HL-60/S4 treated with phorbol 12-myristate 13-acetate at 8.2 ng/mL for 4 days and 3 days (cell line): ENCODE measurements around the gene ADARB2.

Source experiments
- in situ Hi-C: fragments of 300-500 bp; cut with MboI; formaldehyde crosslinking; loops from 2 replicates; pipeline ENCODE4 v1.15.0; 2022; ENCODE audit warnings: low sequenced_read_pairs

The ADARB2 gene

DNA sequence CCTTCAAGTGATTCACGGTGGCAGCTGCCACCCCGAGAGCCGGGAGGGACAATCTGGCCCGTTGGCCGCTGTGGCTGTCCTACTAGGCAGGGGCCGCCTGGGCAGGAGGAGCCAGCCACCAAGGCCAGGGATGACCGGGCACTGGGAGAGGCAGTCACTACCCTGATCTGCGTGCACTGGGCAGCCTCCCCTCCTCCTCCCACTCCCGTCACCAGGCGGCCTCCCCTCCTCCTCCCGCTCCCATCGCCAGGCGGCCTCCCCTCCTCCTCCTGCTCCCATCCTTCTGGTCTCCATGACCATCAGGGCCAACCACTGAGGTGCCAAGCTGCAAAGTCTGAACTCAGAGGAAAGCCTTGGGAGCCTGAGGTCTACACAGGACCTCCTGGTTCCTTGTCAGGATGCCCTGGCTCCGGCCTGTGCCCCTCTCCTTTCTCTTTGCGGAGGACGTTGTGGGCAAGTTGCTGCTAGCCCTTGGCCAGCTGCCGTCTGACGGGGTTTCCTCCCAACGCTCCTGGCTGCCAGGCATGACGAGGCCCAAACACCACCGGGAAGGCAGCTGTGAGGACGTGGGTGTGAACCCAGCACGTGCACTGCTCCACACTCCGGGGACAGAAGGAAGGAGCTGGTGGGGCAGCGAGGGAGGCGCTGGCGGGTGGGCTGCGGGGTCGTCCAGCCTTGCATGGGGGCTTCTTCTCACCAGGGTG, 550.0 kb downstream of the ADARB2 start:
- in situ Hi-C loops = no loop called here

- in situ Hi-C loops = no loop called here
Observed at GRCh38 chr10:1186683-1186990, 550.7 kb downstream of the ADARB2 start.

DNA sequence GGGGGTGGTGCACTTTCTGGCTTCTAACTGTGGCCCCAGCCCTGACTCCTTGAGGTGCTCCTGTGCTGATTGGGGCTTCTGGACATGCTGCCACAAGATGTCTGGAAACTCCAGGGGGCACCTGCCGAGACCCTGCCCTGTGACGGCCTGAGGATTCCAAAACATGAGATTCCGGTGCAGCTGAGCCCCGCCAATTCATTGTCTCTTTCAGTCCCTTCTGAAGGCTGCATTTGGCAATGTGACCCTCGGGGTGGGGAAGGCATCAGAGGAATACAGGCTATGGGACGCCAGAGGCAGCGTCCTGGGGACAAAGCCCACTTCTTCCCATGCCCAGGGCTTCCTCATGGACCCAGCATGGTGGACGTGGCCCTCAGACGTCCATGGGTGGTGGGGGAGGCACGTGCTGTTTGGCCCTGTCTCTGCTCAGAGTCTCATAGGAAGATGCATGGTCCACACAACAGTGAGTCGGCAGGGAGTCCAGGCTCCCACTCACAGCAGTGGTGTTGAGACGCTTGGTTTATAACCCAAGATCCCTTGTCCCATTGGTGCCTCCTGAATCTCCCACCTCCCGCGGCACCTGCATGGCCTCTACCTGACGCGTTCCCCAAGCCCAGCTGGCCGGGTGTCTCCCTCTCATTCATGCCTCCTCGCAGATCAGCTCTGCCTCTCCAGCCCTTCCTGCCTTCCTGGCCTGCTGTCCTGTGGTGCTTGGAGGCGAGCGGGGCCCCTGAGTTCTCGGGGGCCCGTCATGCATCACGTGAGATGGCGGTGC, 551.2 kb downstream of the ADARB2 start:
- in situ Hi-C loops = no loop called here

DNA sequence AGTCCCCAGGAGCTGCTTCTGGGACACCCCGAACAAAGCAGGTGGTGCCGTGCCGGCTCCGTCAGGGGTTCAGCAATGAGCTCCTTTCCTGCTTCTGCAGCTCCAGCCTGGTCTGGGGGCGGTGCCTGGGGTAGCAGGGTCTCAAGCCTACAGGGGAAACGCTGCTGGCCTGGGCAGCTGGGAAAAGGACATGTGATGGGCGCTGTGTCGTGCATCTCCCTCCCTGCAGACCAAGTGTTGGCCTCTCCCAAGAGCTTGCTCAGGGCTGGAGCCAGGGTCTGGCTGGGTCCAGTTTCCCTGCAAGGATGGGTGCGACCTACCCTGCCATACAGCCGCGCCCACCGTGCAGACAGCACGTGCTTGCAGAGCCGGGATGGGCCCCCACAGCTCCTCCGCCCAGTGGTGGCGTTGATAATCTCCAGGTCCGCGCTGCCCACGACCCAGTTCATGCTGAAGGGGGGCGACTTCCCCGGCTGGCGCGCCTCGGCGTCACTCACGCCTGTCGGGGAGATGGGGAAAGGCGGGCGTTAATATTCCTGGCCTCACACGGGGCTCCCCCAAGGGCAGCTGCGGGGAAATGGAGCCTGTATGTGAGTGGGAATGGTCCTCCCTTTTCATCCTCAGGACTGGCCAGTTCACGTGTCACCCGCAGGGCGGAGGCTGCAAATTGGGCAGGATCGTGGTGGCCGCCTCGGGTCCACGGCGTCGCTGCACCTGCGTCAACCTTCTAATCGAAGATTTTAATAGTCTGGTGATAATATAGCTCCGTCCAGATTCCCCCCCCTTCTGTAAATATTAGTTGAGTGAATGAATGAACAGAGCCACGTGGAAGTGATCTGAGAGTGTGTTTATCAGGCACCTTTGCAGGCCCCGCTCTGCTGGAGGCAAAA, 552.5 kb downstream of the ADARB2 start:
- in situ Hi-C loops = no loop called here

- in situ Hi-C loops = no loop called here
Observed at GRCh38 chr10:1183701-1184100, 553.6 kb downstream of the ADARB2 start.

GRCh38 chr10:1183033-1183396, 554.3 kb downstream of the ADARB2 start:
- in situ Hi-C loops = no loop called here

- in situ Hi-C loops = no loop called here
Observed at GRCh38 chr10:1182280-1183032, 554.9 kb downstream of the ADARB2 start.

- in situ Hi-C loops = no loop called here
Observed at GRCh38 chr10:1180836-1181235, 556.5 kb downstream of the ADARB2 start.

DNA sequence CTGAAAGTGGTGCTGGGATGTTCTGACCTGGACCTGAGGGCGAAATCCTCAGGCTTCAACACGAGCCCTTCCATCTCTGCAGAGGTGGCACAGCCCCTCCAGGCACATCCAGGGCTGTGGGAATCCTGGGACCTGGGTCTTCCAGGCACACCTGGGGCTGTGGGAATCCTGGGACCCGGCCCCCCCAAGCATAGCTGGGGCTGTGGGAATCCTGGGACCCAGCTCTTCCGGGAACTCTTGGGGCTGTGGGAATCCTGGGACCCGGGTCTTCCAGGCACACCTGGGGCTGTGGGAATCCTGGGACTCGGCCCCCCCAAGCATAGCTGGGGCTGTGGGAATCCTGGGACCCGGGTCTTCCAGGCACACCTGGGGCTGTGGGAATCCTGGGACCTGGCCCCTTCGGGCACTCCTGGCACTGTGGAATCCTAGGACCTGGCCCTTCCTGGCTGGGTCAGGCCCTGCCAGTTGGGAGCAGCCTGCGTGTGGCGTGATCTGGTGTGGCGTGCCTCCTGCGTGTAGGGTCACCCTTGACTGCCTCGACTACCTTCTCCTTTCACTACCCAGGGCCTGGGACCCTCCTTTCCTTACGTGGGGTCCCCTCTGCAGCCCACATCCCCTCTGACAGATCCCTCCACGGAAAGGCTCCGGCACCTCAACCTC, 557.1 kb downstream of the ADARB2 start:
- in situ Hi-C loops = no loop called here

- in situ Hi-C loops = no loop called here
Observed at GRCh38 chr10:1179346-1180070, 557.8 kb downstream of the ADARB2 start.

GRCh38 chr10:1178506-1178905, 558.8 kb downstream of the ADARB2 start:
- in situ Hi-C loops = no loop called here

- in situ Hi-C loops = no loop called here
Observed at GRCh38 chr10:1177936-1178335, 559.4 kb downstream of the ADARB2 start.

DNA sequence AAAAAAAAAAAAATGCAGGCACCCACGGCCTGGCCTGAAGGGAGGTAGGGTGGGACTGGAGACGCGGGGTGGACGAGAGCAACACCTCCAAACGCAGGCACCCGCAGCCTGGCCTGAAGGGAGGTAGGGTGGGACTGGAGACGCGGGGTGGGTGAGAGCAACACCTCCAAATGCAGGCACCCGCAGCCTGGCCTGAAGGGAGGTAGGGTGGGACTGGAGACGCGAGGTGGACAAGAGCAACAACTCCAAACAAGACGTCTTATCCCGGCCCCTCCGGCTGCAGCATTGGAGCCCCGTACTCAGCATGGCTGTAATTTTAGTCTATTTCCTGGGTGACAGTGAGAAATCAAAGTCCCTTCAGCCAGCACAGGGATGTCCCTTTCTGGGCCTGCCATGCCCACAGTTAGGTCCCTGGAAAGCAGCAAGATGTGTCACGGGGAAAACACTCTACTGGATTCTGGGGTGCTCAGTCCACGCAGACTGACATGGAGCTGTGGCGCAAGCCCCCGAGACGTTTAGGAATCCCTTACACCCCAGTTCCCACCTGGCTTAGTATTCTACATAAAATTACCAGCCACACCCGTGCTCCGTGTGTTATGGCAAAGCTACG, 561.3 kb downstream of the ADARB2 start:
- in situ Hi-C loops = no loop called here

DNA sequence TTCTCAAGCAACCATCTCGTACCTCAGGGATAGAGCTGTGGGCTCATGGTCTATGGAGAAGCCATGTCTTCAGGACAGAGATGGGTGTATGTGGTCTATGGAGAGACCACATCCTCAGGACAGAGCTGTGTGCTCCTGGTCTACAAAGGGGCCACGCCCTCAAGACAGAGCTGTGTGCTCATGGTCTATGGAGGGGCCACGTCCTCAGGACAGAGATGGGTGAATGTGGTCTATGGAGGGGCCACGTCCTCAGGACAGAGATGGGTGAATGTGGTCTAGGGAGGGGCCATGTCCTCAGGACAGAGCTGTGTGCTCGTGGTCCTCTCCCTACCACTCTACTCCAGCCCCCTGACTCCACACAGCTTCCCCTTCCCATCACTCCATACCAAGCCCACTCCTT, 563.3 kb downstream of the ADARB2 start:
- in situ Hi-C loops = no loop called here

DNA sequence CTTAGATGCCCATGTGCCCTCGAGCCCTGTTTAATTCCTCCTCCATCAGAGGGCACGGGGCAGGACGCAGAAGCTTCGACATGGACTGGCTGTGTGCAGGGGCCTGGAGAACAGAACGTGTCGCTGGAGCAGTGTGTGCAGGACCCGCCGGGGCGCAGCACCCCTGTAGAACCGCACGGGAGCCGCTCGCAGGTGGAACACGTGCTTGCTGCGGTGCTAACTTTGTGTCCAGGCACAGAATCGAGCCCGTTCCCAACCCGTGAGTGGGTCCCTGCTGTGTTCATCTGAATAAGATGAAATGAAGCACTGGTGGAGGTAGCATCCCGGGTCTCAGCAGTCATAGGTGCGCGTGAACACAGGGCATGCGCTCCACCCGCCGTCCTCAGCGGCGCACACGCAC, 564.2 kb downstream of the ADARB2 start:
- in situ Hi-C loops = no loop called here

DNA sequence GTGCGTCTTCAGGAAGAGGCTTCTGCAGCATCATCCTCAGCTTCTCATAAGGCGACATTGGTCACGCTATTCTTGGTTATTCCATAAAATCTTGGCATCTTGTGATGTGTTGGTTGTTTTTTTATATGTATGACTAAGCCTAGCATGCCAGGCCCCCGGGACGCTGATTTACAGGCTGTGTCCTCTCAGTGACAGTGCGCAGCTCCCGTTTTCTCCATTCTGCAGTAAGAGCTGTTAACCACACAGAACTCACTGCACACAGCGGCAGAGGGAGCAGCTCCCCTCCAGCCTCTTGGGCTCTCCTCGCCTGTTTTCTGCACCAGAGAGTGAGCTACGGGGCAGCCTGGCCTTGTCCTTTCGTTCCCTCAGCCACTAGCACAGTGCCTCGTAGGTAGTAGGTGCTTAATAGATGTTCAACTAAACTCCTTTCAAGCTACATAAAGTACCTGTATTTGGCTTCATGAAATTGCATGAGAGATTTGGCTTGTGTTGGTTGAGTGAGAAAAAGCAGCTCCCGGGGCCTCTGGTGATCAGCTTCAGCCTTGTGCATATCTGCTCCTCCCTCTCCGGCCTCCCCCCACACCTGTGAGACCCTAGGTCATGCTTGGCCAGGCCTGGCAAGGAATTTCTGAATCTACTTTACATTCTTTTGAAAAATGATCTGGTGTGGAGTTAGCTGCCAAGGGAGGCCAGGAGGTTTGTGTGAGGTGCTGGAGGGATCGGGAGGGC, 564.9 kb downstream of the ADARB2 start:
- in situ Hi-C loops = no loop called here

DNA sequence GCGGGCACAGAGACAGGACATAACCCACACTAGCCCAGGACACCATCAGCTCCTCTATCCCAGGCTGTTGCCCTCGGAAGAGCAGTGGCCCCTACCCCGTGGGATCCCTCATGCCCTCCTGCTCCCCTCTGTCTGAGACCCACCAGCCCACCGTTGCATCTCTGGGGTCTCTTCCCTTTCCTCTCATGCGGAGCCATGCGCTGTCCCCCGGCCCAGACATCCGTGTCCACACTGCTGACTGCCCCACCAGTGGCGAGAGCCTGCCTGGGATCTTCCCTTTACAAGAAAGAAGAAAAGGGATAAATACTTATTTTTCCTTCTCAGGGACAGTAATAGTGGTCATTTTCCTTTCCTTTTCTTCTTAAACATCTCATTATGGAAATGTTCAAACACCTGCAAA, 565.7 kb downstream of the ADARB2 start:
- in situ Hi-C loops = no loop called here

- in situ Hi-C loops = no loop called here
Observed at GRCh38 chr10:1171182-1171581, 566.1 kb downstream of the ADARB2 start.

GRCh38 chr10:1170867-1171180, 566.5 kb downstream of the ADARB2 start:
- in situ Hi-C loops = no loop called here
